Measurements from ENCODE around the gene BANP.

DNA sequence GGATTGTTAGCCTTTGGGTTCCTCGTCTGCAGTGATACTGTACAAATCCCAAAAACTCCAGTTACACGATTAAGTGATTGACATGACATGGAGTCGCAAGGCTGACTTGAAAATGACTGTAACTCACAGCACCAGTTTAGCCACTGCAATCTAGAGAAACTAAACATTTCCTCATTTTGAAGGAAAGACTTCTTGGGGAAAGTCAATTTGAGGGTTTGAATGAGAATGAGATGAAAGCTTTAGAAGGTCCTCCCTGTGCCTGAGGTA is 4.8 kb downstream of the BANP start:
- TF ChIP-seq, protein P1, sequence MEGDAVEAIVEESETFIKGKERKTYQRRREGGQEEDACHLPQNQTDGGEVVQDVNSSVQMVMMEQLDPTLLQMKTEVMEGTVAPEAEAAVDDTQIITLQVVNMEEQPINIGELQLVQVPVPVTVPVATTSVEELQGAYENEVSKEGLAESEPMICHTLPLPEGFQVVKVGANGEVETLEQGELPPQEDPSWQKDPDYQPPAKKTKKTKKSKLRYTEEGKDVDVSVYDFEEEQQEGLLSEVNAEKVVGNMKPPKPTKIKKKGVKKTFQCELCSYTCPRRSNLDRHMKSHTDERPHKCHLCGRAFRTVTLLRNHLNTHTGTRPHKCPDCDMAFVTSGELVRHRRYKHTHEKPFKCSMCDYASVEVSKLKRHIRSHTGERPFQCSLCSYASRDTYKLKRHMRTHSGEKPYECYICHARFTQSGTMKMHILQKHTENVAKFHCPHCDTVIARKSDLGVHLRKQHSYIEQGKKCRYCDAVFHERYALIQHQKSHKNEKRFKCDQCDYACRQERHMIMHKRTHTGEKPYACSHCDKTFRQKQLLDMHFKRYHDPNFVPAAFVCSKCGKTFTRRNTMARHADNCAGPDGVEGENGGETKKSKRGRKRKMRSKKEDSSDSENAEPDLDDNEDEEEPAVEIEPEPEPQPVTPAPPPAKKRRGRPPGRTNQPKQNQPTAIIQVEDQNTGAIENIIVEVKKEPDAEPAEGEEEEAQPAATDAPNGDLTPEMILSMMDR (IDR thresholded peaks at IDR 0.05) = no peak
- TF ChIP-seq POLR2A (IDR thresholded peaks at IDR 0.05) = no peak
